GM13977 (cell line): ENCODE data around the gene SH3BP1.

ENCODE experiments used
- DNase-seq: peaks from one replicate; pipeline ENCODE4 v3.0.0; 2012; ENCODE audit warnings: low spot score
- in situ Hi-C: fragments of 300-500 bp; cut with MboI; formaldehyde crosslinking; loops from one replicate; pipeline ENCODE4 v1.12.0; 2022; ENCODE audit warnings: low sequenced_read_pairs, low pct_unique_long_range_greater_than_20kb, mixed read lengths, inconsistent platforms; ENCODE audit not compliant: unreplicated experiment
- TF ChIP-seq, protein P1 (sequence below): IDR thresholded peaks from 2 replicates; pipeline ENCODE4 v1.5.1; 2012; ENCODE audit warnings: mild to moderate bottlenecking, control low read depth; ENCODE audit not compliant: insufficient read depth; ENCODE audit errors: extremely low read depth, missing control alignments

SH3BP1 gene

DNA sequence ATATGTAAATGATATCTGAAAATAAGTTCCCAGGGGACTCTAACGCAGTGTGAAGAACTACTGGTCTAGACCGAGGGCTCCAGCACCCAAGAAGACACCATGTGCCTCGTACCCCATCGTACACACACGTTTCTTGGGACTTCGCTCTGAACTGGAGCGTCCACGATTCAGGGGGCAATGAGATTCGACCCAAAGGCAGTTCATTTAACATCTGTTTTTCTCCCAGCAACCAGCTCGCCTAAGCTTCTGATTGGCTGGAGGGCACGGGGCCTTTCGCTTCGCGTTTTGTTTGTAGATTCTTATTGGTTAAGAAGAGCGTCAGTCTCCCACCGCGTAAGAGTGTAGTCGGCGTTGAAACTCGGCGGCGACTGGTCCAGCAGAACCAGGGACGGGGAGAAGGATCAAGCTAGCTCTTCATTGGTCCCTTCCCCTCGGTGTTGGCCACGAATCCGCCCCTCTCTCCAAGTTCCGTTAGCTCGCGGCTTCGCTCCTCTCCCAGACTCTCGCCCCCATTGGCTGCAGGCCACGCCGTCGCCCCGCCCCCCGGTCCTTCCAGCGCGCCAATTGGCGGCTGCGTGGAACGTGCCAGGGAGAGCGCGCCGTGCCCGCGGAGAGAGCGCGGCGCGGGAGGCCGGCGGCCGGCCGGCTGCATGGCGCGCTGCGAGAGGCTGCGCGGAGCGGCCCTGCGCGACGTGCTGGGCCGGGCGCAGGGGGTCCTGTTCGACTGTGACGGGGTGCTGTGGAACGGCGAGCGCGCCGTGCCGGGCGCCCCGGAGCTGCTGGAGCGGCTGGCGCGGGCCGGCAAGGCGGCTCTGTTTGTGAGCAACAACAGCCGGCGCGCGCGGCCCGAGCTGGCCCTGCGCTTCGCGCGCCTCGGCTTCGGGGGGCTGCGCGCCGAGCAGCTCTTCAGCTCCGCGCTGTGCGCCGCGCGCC, 18.9 kb downstream of the SH3BP1 start, which contains the start of gene PDXP:
TSS of gene PDXP (plus strand) at position 591 of the 933 bp plus-strand sequence. CDS start at position 651, 60 bp downstream.
- peak; percentile 99 for DNase-seq
- TF ChIP-seq, protein P1, sequence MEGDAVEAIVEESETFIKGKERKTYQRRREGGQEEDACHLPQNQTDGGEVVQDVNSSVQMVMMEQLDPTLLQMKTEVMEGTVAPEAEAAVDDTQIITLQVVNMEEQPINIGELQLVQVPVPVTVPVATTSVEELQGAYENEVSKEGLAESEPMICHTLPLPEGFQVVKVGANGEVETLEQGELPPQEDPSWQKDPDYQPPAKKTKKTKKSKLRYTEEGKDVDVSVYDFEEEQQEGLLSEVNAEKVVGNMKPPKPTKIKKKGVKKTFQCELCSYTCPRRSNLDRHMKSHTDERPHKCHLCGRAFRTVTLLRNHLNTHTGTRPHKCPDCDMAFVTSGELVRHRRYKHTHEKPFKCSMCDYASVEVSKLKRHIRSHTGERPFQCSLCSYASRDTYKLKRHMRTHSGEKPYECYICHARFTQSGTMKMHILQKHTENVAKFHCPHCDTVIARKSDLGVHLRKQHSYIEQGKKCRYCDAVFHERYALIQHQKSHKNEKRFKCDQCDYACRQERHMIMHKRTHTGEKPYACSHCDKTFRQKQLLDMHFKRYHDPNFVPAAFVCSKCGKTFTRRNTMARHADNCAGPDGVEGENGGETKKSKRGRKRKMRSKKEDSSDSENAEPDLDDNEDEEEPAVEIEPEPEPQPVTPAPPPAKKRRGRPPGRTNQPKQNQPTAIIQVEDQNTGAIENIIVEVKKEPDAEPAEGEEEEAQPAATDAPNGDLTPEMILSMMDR, result no peak
- in situ Hi-C loops, result no loop called here

DNA sequence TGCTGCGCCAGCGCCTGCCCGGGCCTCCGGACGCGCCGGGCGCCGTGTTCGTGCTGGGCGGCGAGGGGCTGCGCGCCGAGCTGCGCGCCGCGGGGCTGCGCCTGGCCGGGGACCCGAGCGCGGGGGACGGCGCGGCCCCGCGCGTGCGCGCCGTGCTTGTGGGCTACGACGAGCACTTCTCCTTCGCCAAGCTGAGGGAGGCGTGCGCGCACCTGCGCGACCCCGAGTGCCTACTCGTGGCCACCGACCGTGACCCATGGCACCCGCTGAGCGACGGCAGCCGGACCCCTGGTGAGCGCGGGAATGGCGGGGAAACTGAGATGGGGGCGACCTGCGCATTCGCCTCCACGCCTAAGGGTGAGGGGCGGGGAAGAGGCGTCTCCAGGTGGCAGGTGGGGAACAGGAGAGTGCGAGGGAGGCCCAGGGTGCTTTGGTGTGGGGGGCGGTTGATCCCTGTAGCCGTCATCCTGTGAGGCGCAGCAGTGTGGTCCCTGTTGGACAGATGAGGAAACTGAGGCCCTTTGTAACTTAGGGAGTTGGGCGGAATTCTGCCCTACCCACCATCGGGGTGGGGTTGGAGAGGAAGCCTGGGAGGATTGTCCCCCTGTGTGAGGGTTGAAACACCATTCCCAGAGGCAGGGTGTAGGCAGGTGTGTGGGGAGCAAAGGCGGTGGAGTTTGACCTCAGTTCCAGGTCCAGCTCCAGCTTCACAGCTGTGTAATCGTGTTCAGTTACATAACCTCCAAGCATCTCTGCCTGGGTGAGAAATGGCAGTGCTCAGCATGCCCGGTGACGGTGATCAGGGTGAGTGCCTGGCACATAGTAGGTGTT, 19.8 kb downstream of the SH3BP1 start:
- TF ChIP-seq, protein P1, result no peak
- in situ Hi-C loops, result no loop called here
- DNase-seq, result peak; percentile 52

DNA sequence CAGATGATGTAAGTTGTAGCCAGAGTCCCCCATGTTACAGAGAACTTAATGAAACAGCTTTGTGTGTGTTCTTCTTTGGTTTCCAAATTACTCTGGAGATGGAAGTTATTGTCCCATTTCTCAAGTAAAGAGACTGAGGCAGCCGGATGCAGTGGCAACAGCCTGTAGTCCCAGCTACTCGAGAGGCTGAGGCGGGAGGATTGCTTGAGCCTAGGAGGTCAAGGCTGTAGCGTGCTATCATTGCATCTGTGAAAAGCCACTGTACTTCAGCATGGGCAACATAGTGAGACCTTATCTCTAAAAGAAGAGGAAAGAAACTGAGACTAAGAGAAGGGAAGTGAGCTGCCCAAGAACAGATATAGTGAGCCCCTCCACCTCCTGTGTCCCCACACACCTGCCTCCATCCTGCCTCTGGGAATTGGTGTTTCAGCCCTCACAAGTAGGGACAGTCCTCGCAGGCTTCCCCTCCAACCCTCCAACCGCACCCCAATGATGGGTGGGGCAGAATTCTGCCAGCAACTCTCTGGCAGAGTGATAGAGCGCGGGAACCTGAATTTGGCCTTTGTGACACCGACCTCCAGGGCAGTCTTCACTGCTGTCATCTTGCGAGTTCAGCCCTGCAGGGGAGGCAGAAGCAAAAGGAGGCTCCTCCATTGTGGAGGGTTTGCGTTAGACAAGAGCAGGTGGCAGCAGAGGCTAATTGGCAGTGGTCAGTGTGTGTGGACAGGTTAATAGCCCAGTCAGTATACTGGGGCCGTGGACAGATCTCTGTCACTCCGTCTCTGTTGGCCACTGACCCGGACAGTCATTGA, 20.6 kb downstream of the SH3BP1 start:
- DNase-seq, result no peak
- TF ChIP-seq, protein P1, result no peak
- in situ Hi-C loops, result no loop called here

DNA sequence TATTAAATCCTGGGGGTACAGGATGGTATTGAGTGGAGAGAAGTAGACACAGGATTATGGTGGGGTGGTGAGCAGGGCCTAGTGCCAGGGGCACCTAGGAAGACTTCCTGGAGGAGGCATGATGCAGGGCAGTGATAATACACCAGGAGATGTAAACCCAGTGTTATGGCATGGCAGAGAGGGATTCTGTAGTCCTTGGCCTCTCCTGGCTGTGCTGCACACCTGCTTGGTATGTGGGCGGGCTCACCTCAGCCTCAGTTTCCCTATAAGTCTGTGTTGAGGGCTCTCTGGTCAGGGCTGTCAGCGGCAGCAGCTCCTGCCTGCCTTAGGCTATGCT, 21.2 kb downstream of the SH3BP1 start:
- TF ChIP-seq, protein P1, result no peak
- no peak for DNase-seq
- in situ Hi-C loops, result no loop called here

DNA sequence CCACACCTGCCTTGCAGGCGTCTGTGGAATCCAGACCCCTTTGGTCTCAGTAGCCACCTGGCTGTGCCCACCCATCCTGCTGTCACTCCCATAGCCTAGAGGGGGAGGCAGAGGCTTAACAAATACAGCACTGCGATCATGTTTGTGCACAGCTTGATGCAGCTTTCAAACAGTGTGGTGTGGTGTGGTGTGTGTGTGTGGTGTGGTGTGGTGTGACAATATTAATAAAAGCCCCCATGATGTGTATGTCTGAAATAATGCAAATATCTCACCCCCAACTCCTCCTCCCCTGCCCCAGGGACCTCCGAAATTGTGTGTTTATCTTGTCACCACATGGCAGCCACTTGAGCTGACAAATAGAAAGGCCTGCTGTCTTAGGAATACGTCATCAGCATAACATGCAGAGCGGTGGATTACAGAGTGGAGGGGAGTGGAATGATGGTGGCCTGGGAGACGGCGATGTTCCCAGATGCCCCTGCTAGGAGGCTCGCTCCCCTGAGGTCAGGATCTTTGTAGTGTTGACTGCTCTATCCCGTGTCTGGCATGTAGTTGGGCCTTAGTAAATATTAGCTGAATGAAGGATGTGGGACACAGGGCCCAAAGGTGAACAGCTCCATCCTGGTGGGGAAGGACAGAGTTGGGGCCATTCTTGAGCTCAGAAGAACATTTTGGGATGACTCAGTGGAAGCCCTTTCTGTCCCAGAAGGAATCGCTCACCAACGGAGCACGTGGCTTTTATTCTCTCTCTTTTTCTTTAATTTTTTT, 21.9 kb downstream of the SH3BP1 start:
- TF ChIP-seq, protein P1, result peak; percentile 62
- in situ Hi-C loops, result no loop called here
- DNase-seq, result no peak
